ENCODE data around the gene BBIP1. TPM values are rescaled to one million over a fixed set of nuclear protein-coding genes. Genes with fewer than 3 reads are reported as not detected.
A peak's percentile ranks its signal among the peaks of the same experiment; 100 is the strongest.

BBIP1 gene
- total RNA-seq, 2 experiments from 2014 or later, result 32.4 to 34.4 TPM

DNA sequence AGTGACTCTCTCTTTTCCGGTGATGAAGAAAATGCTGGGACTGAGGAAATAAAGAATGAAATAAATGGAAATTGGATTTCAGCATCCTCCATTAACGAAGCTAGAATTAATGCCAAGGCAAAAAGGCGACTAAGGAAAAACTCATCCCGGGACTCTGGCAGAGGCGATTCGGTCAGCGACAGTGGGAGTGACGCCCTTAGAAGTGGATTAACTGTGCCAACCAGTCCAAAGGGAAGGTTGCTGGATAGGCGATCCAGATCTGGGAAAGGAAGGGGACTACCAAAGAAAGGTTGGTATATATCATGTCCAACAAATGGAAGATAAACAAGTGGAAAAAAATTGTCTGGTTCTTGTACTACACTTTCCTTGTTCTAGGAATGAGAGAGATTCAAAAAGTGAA, 37.7 kb downstream of the BBIP1 start:
- TF ChIP-seq, protein P1, sequence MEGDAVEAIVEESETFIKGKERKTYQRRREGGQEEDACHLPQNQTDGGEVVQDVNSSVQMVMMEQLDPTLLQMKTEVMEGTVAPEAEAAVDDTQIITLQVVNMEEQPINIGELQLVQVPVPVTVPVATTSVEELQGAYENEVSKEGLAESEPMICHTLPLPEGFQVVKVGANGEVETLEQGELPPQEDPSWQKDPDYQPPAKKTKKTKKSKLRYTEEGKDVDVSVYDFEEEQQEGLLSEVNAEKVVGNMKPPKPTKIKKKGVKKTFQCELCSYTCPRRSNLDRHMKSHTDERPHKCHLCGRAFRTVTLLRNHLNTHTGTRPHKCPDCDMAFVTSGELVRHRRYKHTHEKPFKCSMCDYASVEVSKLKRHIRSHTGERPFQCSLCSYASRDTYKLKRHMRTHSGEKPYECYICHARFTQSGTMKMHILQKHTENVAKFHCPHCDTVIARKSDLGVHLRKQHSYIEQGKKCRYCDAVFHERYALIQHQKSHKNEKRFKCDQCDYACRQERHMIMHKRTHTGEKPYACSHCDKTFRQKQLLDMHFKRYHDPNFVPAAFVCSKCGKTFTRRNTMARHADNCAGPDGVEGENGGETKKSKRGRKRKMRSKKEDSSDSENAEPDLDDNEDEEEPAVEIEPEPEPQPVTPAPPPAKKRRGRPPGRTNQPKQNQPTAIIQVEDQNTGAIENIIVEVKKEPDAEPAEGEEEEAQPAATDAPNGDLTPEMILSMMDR (conservative IDR thresholded peaks at IDR 0.05; ENCODE audit: low read length), result no peak
- TF ChIP-seq EZH2phosphoT487 (IDR thresholded peaks at IDR 0.05; ENCODE audit: borderline replicate concordance, low read depth, low read length), result no peak
- H3K36me3 ChIP-seq (ENCODE audit: insufficient read depth, low read length), result peaks cover 86% of the 10 kb centered on the region
- peaks cover 3% of the 10 kb centered on the region; the same call in 1 of the 2 replicates for H3K9me3 ChIP-seq (ENCODE audit: low read length)
- H3K4me2 ChIP-seq (ENCODE audit: low read length), result peak overlapping the region; percentile 61
- POLR2A ChIA-PET, result interaction anchor here (0.6 to 2.4 kb wide), 4 partner anchors 12 to 28 kb away, joined by 3 to 12 read pairs (median 6); no protein-coding TSS in a partner anchor
- H3K4me1 ChIP-seq (ENCODE audit: insufficient read depth, low read length, poor library complexity, severe bottlenecking), result peaks cover 22% of the 10 kb centered on the region
- BruUV-seq (replicated peaks), result no TSS peak
- no peaks in the 10 kb centered on the region for H3K9me2 ChIP-seq (ENCODE audit: insufficient read depth, low read length)
- CTCF ChIA-PET (ENCODE audit: unreplicated experiment), result interaction anchor here (1.7 kb wide), 1 partner anchor 15 kb away, joined by 4 read pairs; no protein-coding TSS in a partner anchor
- 0 out of 2 replicates have a peak, but pooled peaks cover 4% of the 10 kb centered on the region for H4K20me1 ChIP-seq (ENCODE audit: insufficient read depth, low read length)
- H3K79me2 ChIP-seq (ENCODE audit: insufficient read depth, low read depth, low read length), result peaks cover 23% of the 10 kb centered on the region; the same call in 1 of the 2 replicates
- no peak overlapping the region for H2AFZ ChIP-seq (ENCODE audit: low read length)
- DNase-seq (ENCODE audit: low spot score), result no peak
- intact Hi-C loops (cut with micrococcal nuclease; ENCODE audit: unreplicated experiment), result no loop called here
- H3K27ac ChIP-seq (ENCODE audit: low read depth, low read length, poor library complexity, severe bottlenecking), result no peak overlapping the region
- H3K4me3 ChIP-seq (ENCODE audit: low read depth, low read length, poor library complexity, severe bottlenecking), result no peak overlapping the region

DNA sequence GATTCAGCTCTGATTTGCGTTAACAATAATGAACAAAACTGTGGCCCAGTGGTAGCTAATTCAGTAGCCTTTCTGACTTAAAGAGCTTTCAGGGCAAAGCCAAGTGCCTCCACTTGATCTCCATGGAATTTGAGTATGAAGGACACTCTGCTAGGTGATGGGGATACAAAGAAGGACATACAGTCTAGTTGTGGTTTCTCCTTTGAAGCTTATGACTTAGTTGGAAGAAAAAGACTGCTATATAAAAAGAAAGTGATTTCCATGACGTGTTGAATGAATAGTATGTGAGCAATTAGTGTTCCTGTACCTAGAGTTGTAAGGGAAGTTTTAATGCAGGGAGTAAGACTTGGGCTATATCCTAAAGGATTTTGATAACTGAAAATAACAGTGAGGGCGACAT, 39.0 kb downstream of the BBIP1 start:
- intact Hi-C loops (cut with micrococcal nuclease; ENCODE audit: unreplicated experiment), result no loop called here
- H3K79me2 ChIP-seq (ENCODE audit: insufficient read depth, low read depth, low read length), result peaks cover 35% of the 10 kb centered on the region; the same call in 1 of the 2 replicates
- POLR2A ChIA-PET, result interaction anchor here (1.1 to 1.2 kb wide), 2 partner anchors 9 to 22 kb away, joined by 5 read pairs; partner anchors contain the start of gene PDCD4

More for the DNA sequence above, 39.0 kb downstream of the BBIP1 start:
- H3K4me2 ChIP-seq (ENCODE audit: low read length), result 0 out of 2 replicates have a peak overlapping the region, but pooled peaks have one; percentile 1
- CTCF ChIA-PET (ENCODE audit: unreplicated experiment), result no interaction called here
- 0 out of 2 replicates have a peak, but pooled peaks cover 4% of the 10 kb centered on the region for H4K20me1 ChIP-seq (ENCODE audit: insufficient read depth, low read length)
- no TSS peak for BruUV-seq (replicated peaks)
- H3K9me2 ChIP-seq (ENCODE audit: insufficient read depth, low read length), result no peaks in the 10 kb centered on the region
- no peak overlapping the region for H3K4me3 ChIP-seq (ENCODE audit: low read depth, low read length, poor library complexity, severe bottlenecking)
- peaks cover 34% of the 10 kb centered on the region for H3K4me1 ChIP-seq (ENCODE audit: insufficient read depth, low read length, poor library complexity, severe bottlenecking)
- no peak overlapping the region for H2AFZ ChIP-seq (ENCODE audit: low read length)
- H3K27ac ChIP-seq (ENCODE audit: low read depth, low read length, poor library complexity, severe bottlenecking), result no peak overlapping the region
- H3K9me3 ChIP-seq (ENCODE audit: low read length), result peaks cover 13% of the 10 kb centered on the region; the same call in 1 of the 2 replicates
- H3K36me3 ChIP-seq (ENCODE audit: insufficient read depth, low read length), result peaks cover 85% of the 10 kb centered on the region
- no peak for DNase-seq (ENCODE audit: low spot score)
- TF ChIP-seq EZH2phosphoT487 (IDR thresholded peaks at IDR 0.05; ENCODE audit: borderline replicate concordance, low read depth, low read length), result no peak
- TF ChIP-seq, protein P1 (conservative IDR thresholded peaks at IDR 0.05; ENCODE audit: low read length), result no peak
